ENCODE results near the gene SCN5A.

Gene SCN5A

GRCh38 chr3:38622336-38622735 lies 27.2 kb downstream of the SCN5A start:
- no peak for DNase-seq

- DNase-seq: no peak
Observed at GRCh38 chr3:38620236-38620635, 29.3 kb downstream of the SCN5A start.

- DNase-seq: no peak
Observed at GRCh38 chr3:38618343-38618742, 31.1 kb downstream of the SCN5A start.

- no peak for DNase-seq
Observed at GRCh38 chr3:38617586-38617985, 31.9 kb downstream of the SCN5A start.

- no peak for DNase-seq
Observed at GRCh38 chr3:38617137-38617536, 32.4 kb downstream of the SCN5A start.

GRCh38 chr3:38616658-38617057 lies 32.8 kb downstream of the SCN5A start:
- DNase-seq: no peak

GRCh38 chr3:38616111-38616510 lies 33.4 kb downstream of the SCN5A start:
- DNase-seq: no peak

GRCh38 chr3:38614651-38615352 lies 34.7 kb downstream of the SCN5A start:
- no peak for DNase-seq

GRCh38 chr3:38614091-38614490 lies 35.4 kb downstream of the SCN5A start:
- DNase-seq: no peak

- no peak for DNase-seq
Observed at GRCh38 chr3:38613426-38613825, 36.1 kb downstream of the SCN5A start.

- no peak for DNase-seq
Observed at GRCh38 chr3:38611866-38612265, 37.6 kb downstream of the SCN5A start.

GRCh38 chr3:38610934-38611333 lies 38.6 kb downstream of the SCN5A start:
- no peak for DNase-seq

- DNase-seq: no peak
Observed at GRCh38 chr3:38610436-38610835, 39.1 kb downstream of the SCN5A start.

- DNase-seq: no peak
Observed at GRCh38 chr3:38609386-38610111, 39.9 kb downstream of the SCN5A start.

- no peak for DNase-seq
Observed at GRCh38 chr3:38608961-38609360, 40.5 kb downstream of the SCN5A start.

- DNase-seq: no peak
Observed at GRCh38 chr3:38608086-38608775, 41.3 kb downstream of the SCN5A start.

GRCh38 chr3:38606561-38606960 lies 42.9 kb downstream of the SCN5A start:
- DNase-seq: no peak

- DNase-seq: no peak
Observed at GRCh38 chr3:38605981-38606380, 43.5 kb downstream of the SCN5A start.

GRCh38 chr3:38604246-38604645 lies 45.2 kb downstream of the SCN5A start:
- no peak for DNase-seq

- no peak for DNase-seq
Observed at GRCh38 chr3:38603731-38604131, 45.8 kb downstream of the SCN5A start.

GRCh38 chr3:38602576-38603250 lies 46.8 kb downstream of the SCN5A start:
- DNase-seq: no peak

GRCh38 chr3:38601956-38602550 lies 47.4 kb downstream of the SCN5A start:
- DNase-seq: no peak

GRCh38 chr3:38600551-38600950 lies 48.9 kb downstream of the SCN5A start:
- DNase-seq: no peak

All from activated CD4-positive, alpha-beta T cell treated with anti-CD3 and anti-CD28 coated beads, Interleukin-2, amount 50 U/mL, for 4 hours (primary cell).